Prostate gland (tissue), 2 donors: ENCODE measurements around the gene ADO.

ENCODE experiments used
- CTCF ChIP-seq, 4 experiments: fragments of 200-600 bp in 2 of 4; fragments of 450-650 bp in 2 of 4; sonication (generic) in 2 of 4; IDR thresholded peaks; 1 replicate in 3 of 4; 2 replicates in 1 of 4; pipeline ENCODE4 v1.5.1; 2016 to 2019; ENCODE audit warnings: antibody characterized with exemption in 4 of 4, mild to moderate bottlenecking in 2 of 4, moderate library complexity in 2 of 4
- POLR2A ChIP-seq: fragments of 450-650 bp; IDR thresholded peaks from one replicate; pipeline ENCODE4 v1.6.1; 2016; ENCODE audit warnings: antibody characterized with exemption, mild to moderate bottlenecking

GRCh38 chr10:62843600-62843999, 39.1 kb downstream of the ADO start:
- TF ChIP-seq CTCF (IDR thresholded peaks at IDR 0.05) (no peak), POLR2A (no peak)
